Fibroblast of upper back skin (primary cell): ENCODE data around the gene ZNF414.

Source experiments
- DNase-seq: peaks from one replicate; pipeline ENCODE4 v3.0.0-alpha.2; 2013

The ZNF414 gene

DNA sequence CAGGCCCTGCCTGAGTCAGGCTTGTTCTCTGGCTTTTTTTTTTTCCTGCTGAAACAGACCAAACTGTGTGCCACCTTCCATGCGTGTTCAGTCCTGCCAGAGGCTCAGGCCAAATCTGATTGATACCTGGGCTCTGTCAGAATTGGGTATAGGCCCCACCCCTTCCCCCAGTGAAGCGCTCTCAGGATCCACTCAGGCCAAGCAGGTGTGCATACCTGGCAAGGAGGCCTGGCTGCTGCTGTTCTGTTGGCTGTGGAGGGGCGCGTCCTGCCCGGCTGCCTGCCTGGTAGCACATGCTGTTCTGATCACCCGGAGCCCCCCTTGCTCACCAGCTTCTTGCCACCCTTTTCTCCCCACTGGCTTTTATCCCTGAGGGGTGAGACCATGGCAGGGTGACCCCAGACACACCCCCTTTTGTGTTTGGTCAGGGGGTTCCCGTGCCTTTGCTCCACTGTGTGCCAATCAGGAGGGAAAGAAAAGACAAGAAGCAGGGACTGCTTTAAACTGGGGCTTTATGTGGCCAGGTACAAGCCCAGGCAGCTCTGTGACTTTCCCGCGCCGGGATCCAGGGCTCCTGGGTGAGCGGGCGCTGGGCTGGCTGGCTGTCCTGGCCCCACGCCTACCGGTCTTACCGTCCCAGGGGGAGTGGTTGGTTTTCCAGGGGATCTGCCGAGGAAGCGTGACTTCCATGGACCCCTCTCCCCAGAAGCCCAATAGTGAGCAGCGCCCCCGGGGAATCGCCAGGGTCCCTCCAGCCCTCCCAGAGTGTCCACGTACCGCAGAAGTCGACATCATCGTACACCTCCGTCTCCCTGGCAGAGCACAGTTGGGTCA is 24.2 kb downstream of the ZNF414 start:
- no peak for DNase-seq

DNA sequence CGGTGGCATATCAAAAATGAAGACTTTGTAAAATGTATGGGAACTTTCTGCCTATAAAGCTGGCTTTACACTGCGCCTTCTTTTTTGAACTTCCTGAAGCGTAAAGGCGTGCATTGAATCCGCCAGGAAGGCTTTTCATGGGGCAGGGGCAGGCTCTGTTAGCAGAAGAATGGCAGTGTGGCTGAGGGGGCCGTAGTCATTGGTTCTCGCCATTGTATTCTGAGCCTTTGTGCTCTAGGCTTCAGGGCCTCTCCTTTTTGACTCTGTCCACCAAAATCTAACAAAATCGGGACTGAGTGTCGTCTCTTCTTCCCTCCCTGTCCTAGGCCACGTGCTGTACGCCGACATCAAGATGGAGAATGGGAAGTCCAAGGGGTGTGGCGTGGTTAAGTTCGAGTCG is 25.6 kb downstream of the ZNF414 start:
- DNase-seq, result no peak

DNA sequence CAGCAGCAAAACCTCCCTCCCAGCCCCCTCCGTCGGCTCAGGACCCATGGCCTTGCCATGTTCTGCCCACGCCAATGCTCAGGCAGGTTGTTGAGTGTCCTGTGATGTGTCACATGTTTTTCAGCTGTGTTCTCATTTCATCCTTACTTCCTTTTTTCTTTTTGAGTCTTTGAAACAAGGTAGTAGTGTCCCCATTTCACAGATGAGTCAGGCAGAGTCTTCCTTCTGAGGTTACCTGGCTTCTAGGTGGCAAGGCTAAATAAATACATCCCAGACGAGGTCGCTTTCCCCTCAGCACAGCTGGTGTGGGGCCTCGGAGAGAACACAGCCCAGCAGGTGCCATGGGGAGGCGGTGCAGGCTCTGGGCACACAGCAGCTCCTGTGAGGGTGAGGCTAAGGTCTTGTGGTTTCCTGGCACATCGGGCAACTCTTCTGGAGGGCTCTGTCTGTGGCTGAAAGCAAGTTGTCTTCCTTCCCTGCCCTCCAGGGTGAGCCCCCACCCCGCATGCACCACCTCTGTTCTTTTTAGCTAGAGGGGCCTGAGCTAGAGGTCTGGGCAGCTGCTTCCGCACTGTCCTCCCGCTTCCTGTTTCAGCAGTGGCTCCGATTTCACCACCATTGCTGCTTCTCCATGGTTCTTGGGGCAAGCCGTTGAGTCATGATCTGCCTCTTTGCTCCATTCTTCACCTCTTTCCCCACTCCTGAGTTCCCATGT is 26.7 kb downstream of the ZNF414 start:
- no peak for DNase-seq

DNA sequence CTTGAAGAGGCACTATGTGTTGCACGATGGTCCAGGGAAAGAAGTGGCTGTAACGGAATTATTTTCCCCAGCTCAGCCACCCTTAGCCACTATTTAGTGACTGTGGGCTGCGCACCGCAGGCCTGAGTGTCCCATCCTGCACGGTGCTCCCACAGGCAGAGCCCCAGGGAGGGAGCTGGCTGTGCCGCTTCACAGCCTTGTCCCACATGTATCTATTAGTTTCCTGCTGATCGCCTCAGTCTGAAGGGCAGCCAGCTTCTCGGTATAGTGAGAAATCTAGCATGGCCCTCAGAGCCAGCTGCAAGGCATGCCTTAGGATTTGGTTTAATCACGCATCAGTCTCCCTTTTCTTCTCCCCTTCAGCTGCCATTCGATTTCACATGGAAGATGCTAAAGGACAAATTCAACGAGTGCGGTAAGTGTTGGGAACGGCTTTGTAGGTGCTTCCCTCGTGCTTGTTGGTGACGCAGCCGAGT is 27.3 kb downstream of the ZNF414 start:
- DNase-seq, result no peak

GRCh38 chr19:8485561-8486371 is 28.2 kb downstream of the ZNF414 start:
- no peak for DNase-seq

DNA sequence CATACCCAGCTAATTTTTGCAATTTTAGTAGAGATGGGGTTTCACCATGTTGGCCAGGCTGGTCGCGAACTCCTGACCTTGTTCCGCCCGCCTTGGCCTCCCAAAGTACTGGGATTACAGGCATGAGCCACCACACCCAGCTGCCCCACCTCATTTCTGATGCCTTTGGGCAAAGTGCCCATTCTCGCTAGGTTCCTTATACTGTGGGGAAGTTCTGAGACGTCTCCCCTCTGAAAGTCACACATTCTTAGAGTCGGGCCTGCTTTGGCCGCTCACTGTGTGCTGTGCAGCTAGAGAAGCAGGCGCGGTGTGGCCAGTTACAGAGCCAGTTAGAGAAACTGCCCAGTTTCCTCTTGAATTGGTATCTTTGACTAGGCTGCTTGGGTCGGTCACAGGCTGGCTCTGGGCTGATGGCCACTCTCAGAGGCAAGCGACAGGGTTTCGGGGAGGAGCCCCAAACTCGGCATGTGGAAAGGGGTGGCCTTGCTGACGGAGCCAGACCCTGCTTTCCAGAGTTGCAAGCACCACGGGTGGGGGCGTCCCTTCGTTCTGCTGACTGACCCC is 29.6 kb downstream of the ZNF414 start:
- no peak for DNase-seq

DNA sequence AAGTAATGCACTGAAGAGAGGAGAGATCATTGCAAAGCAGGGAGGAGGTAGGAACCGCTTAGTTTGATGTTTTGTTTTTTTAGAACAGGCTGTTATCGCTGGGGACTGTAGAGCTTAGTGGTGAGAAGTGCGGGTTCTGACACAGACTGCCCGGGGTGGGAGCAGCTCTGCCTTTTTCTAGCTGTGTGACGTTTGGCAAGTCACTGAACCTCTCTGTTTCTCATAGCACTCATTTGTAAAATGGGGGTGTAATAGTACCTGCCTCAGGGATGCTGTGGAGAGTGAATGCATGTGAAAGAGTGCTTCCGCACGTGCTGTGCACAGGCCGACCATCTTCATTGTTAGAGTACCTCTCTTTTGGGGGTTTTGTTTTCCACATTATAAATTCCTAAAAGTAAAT is 30.8 kb downstream of the ZNF414 start:
- no peak for DNase-seq

- DNase-seq, result no peak
These were observed 31.3 kb downstream of the ZNF414 start for GRCh38 chr19:8482696-8483095.

DNA sequence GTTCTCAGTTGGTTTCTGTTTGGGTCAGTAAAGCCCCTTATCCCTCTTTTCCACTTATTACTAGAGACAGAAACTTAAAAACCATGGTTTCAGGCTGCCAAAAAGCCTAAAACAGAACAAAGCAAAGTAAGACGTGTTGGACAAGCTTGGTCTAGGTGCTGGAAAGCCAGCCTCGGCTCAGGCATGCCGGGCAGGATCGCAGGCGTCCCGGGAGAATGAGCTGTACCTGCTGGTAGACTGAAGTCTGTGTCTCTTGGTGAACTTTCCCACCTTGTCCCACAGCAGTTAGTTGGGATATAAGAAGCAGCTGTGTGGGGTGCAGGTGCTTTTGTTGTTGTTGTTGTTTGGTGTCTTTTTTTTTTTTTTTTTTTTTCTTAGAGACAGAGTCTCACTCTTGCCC is 32.4 kb downstream of the ZNF414 start:
- DNase-seq, result no peak

GRCh38 chr19:8481201-8481600 is 32.8 kb downstream of the ZNF414 start:
- DNase-seq, result no peak

- DNase-seq, result no peak
These were observed 35.4 kb downstream of the ZNF414 start for GRCh38 chr19:8478598-8478997.

DNA sequence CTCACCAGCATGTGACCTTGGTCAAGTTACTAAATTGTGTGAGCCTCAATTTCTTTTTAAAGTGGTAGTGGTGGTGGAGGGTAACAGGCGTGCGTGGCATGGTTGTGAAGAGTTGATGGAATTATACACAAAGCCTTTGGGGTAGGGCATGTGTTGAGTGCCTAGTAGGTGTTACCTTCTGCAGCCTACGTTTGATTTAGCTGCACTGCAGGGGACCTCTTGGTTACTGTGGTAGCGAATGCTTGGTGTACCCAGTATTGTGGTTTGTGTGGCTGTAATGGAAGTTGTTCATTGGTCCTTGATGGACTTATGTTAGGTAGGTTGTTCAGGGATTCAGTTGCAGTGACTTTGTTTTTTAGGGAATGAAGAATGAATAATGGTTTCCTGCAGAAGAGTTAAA is 36.1 kb downstream of the ZNF414 start:
- no peak for DNase-seq

- DNase-seq, result no peak
These were observed 37.4 kb downstream of the ZNF414 start for GRCh38 chr19:8476524-8476923.

GRCh38 chr19:8475005-8475404 is 39.0 kb downstream of the ZNF414 start:
- DNase-seq, result no peak

- DNase-seq, result no peak
These were observed 40.1 kb downstream of the ZNF414 start for GRCh38 chr19:8473648-8474476.

DNA sequence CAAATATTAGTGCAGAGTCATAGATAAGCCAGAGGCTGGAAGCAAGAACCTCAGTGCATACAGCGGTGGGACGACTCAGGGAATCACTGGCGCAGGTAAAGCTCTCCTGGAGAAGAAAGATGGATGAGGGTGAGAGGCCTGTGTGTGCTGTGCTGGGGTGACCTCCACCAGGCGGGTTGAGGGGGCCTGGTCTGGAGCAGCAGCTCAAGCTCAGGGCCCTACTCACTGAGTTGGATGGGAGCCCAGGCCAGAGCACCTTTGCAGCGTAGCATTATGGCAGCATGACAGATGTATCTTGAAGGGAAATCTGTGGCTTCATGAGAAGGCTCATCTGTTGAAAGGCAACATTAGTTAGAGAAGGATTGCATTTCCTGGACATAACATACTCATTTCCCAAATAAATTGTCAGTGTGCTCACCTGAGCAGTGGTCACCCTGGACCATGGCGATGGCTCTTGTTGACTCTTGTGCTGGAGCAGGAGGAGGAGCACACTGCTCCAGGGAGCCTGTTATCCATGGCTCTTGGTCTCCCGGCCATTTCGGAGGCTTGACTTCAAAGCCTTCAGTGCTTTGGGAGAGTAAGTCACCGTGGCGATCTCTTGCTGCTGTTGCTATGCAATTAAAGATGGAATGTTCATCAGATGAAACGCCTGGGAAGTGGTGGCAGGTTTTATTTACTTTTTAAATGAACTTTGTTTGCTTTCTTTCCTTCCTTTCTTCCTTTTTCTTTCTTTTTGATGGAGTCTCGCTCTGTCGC is 44.2 kb downstream of the ZNF414 start:
- no peak for DNase-seq

DNA sequence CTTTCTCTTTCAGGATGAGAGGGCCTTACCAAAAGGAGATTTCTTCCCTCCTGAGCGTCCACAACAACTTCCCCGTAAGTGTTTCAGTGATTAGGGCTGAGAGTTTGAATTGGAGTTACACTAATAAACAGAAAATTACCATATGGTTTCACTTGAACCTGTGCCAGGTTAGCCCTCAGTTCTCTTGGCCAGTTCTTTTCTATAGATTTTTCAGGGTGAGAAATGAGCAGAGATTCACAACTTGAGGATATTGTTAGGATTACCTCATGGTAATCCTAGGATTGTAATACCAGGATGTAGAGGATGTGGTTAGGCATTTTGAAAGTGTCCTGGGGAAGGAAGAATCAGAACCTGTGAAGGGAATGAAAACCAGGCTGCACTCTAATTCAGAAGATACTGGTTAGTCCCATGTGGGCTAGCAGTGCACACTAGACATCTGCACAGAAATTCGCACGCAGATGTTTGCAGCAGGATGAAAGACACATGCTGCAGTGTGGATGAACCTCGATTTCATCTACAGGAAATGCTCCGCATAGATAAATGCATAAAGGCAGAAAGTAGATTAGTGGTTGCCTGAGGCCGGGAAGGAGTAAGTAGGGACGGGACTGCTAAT is 45.1 kb downstream of the ZNF414 start:
- peak; percentile 67 for DNase-seq

DNA sequence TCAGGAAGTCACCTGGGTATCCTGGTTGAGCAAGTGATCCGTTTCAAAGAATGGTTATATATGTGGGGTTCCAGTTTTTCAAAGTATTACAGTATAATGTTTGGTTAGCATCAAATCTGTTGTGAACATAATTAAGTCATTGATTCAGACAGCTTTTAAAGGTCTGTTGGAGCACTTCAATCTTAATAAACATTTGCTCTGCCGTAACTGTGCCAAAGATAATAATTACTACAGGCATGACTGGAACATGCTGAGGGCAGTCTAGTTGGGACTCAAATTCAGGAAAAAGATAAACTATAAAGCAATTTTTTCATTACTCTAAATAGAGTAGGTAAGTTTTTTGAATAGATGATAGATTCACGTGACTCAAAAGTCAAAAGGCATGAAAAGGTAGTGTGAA is 45.8 kb downstream of the ZNF414 start:
- no peak for DNase-seq

DNA sequence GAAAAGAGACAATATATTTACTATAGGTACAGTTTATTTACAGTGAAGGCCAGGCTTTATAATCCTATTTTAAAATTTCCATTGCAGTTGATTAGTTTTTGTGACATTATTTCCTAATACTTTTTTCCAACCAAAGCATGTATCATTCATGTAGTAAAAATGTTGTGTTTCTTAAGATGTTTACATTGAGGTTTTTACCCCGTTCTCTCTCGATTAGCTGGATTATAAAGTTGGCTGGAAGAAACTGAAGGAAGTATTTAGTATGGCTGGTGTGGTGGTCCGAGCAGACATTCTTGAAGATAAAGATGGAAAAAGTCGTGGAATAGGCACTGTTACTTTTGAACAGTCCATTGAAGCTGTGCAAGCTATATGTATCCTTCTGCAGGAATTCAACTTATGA is 47.9 kb downstream of the ZNF414 start:
- no peak for DNase-seq

DNA sequence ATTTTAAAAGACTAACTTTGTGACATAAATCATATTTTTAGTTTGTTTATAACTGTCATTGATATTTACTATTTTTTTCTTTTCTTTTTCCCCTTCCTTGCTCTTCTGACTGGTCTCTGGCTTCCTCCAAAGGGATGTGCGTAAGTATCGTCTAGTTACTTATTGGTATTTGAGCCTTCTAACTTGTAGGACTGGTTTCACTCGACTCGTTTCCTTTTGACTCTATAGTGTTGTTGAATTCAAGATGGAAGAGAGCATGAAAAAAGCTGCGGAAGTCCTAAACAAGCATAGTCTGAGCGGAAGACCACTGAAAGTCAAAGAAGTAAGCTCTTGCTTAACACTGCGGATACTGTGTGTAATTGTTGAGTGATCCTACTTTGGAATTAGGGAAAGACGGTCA is 50.6 kb downstream of the ZNF414 start:
- DNase-seq, result no peak

- DNase-seq, result no peak
These were observed 51.4 kb downstream of the ZNF414 start for GRCh38 chr19:8462571-8462970.
